Measurements from ENCODE around the gene FERMT3.
A peak's percentile ranks its signal among the peaks of the same experiment; 100 is the strongest.

The FERMT3 gene

DNA sequence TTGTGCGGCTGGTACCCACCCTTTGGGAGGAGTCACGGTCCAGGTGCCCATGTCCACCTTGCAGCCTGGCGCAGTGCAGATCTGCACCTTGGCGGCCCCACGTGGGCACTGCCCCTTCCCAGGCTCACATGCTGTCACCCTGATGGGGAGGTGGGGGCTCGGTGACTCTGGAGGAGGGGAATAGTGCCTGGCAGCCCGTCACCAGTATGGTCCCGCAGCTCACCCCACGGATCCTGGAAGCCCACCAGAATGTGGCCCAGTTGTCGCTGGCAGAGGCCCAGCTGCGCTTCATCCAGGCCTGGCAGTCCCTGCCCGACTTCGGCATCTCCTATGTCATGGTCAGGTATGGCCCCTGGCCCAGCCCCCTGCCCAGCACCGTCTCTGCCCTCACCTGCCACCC is 14.3 kb downstream of the FERMT3 start:
- no peak for DNase-seq (ENCODE audit: low read depth)

DNA sequence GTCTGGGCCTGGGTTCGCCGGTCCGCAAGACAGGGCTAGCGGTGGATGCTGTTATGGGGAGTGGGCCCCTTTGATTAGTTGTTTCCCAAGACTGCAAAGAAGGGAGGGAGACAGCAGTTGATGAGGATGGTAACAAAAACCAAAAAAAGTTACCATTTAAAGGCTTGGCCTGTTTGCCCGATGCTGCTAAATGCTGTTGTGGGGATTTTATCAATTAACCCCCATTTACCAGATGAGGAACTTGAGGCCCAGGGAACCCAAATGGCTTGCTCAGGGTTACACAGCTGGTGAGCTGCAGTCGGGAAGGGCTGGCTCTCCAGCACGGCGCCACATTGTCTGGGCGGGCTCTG is 16.1 kb downstream of the FERMT3 start:
- DNase-seq (ENCODE audit: low read depth) = no peak

DNA sequence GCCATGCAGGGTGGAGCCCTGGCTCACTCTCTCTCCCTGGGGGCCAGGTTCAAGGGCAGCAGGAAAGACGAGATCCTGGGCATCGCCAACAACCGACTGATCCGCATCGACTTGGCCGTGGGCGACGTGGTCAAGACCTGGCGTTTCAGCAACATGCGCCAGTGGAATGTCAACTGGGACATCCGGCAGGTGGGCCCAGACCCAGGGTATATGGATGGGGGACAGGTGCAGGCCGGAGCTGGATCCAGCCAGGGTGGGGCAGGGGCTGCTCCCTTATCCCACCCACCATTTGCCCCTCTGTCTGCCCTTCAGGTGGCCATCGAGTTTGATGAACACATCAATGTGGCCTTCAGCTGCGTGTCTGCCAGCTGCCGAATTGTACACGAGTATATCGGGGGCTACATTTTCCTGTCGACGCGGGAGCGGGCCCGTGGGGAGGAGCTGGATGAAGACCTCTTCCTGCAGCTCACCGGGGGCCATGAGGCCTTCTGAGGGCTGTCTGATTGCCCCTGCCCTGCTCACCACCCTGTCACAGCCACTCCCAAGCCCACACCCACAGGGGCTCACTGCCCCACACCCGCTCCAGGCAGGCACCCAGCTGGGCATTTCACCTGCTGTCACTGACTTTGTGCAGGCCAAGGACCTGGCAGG is 16.6 kb downstream of the FERMT3 start:
- no peak for DNase-seq (ENCODE audit: low read depth)

- DNase-seq (ENCODE audit: low read depth) = no peak
Measured at GRCh38 chr11:64224151-64224890, 17.8 kb downstream of the FERMT3 start.

GRCh38 chr11:64224891-64225607 is 18.5 kb downstream of the FERMT3 start:
- no peak for DNase-seq (ENCODE audit: low read depth)

GRCh38 chr11:64225608-64226506 is 19.3 kb downstream of the FERMT3 start, which contains the start of the genes NUDT22 and TRPT1:
Gene NUDT22 (plus strand): TSS chr11:64226274. CDS start chr11:64226653, 379 bp downstream.
Gene TRPT1 (minus strand): TSS chr11:64226186. CDS start chr11:64225860, 326 bp downstream.
- peak; percentile 95 for DNase-seq (ENCODE audit: low read depth)

GRCh38 chr11:64226507-64227051 is 20.1 kb downstream of the FERMT3 start:
- peak; percentile 63 for DNase-seq (ENCODE audit: low read depth)

GRCh38 chr11:64227405-64227956 is 21.0 kb downstream of the FERMT3 start:
- no peak for DNase-seq (ENCODE audit: low read depth)

DNA sequence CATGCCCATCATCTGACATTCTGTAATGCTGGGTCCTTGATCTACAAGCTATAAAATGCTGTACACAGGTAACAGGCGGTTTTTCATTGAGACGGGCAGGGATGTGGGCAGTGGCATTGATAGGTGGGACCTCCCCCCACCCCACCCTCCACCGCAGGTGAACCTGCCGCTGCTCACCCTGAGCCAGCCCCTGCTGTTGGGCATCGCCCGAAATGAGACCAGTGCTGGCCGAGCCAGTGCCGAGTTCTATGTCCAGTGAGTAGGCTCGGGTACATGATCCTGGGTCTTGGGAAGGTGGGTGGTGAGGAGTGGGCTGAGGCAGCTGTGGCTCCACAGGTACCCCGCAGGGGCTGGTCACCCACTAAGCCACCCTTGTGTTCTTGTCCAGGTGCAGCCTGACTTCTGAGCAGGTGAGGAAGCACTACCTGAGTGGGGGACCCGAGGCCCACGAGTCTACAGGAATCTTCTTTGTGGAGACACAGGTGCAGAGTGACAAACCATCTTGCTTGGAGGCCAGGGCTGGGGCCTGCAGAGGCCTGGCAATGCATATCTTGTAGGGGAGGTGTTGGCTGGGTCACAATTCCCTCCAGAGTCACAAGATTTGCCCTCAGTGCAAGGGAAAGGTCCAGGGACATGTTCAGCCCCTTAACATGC is 22.7 kb downstream of the FERMT3 start:
- no peak for DNase-seq (ENCODE audit: low read depth)

- no peak for DNase-seq (ENCODE audit: low read depth)
Measured at GRCh38 chr11:64229744-64230170, 23.2 kb downstream of the FERMT3 start.

- peak; percentile 80 for DNase-seq (ENCODE audit: low read depth)
Measured at GRCh38 chr11:64230171-64230984, 23.9 kb downstream of the FERMT3 start, which contains the start of gene DNAJC4. Gene DNAJC4 (plus strand): TSS chr11:64230548. CDS start chr11:64230855, 307 bp downstream.

DNA sequence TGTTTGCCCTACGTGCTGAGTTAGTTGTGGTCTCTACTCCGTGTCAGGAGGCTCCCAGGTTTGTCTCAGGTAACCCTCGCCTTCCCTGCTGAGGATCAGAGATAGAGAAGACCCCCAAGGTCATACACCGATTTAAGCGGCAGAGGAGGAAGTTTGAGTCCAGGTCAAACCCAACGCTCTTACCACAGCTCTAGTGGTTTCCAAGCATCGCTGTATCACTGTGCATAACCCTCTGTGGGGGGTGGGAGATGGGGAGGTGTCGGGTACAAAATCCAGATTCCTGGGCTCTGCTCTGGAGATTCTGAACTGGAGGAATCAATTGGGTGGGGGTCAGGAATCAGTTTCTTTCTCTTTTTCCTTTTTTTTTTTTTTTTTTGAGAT is 24.5 kb downstream of the FERMT3 start:
- no peak for DNase-seq (ENCODE audit: low read depth)

GRCh38 chr11:64231546-64231945 is 25.0 kb downstream of the FERMT3 start:
- DNase-seq (ENCODE audit: low read depth) = no peak

GRCh38 chr11:64232182-64232966 is 25.9 kb downstream of the FERMT3 start:
- no peak for DNase-seq (ENCODE audit: low read depth)

DNA sequence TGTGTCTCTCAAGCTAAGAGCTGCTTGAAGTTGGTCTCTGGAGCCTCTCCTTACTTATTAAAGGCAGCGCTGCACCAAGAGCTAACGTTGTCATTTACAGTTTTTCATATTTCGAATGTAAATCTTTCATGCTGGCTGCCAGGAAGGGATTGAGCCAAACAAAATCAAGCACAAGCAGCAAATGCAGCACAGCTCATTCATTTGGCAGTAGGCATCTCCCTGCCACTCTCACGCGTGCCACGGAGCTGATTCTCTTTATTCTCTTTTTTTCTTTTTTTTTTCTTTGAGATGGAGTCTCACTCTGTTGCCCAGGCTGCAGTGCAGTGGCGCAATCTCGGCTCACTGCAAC is 26.4 kb downstream of the FERMT3 start:
- DNase-seq (ENCODE audit: low read depth) = no peak

DNA sequence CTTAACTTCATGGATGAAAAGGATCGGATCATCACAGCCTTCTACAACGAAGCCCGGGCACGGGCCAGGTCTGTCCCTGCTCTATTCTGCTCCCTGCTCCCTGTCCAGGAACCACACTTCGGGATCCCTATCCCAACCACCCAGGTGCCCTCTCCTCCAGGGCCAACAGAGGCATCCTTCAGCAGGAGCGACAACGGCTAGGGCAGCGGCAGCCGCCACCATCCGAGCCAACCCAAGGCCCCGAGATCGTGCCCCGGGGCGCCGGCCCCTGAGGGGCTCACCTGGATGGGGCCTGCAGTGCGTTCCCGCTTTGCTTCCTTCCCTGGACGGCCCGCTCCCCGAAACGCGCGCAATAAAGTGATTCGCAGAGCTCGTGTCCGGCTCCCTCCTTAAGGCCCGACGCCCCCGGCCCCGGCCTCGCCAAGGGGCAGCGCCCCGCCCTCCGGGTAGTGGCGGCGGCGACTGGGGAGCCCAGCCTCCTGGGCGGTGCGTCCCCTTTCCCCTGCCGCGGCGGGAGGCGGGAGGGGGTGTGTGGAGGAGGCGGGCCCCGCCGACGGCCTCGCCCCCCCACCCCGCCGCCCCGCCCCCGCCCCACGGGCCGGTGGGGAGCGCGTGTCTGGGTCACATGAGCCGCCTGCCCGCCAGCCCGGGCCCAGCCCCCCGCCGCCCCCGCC is 27.5 kb downstream of the FERMT3 start, which contains the start of gene VEGFB:
VEGFB (plus strand) TSS at position 672 of the 674 bp plus-strand sequence. CDS start 250 bp downstream, outside the sequence.
- DNase-seq (ENCODE audit: low read depth) = peak; percentile 69

DNA sequence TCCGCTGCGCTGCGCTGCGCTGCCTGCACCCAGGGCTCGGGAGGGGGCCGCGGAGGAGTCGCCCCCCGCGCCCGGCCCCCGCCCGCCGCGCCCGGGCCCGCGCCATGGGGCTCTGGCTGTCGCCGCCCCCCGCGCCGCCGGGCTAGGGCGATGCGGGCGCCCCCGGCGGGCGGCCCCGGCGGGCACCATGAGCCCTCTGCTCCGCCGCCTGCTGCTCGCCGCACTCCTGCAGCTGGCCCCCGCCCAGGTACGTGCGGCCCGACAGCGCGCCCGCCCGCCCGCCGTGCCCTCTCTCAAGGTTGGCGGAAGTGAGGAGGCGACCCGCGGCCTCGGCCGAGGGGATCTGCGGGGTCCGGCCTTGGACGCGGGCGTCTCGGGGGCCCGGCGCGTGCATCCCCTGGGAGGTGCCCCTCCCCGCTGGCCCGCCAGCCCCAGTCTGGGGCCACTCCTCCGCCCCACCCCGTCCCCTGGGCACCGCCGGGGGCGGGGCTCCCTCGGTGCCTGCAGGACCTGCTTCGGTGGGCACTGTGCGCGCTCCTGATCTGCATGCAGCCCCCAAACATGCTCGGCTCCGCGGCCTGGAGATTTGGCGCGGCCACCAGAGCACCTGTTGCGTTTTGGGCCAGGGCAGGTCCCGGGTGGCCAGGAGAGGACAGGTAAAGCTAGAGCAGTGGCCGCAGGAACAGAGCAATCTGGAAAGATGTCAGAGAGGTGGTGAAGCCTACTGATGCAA is 28.3 kb downstream of the FERMT3 start:
- no peak for DNase-seq (ENCODE audit: low read depth)
